ENCODE measurements around the gene XRCC1. TPM values are rescaled to one million over a fixed set of nuclear protein-coding genes. Genes with fewer than 3 reads are reported as not detected.

The XRCC1 gene
- total and polyA plus RNA-seq, 9 of the 15 experiments (the other 6 are each of a cell fraction or from before 2014, with no cell fraction given) = 1.5 to 36.9 (median 24.9) TPM

DNA sequence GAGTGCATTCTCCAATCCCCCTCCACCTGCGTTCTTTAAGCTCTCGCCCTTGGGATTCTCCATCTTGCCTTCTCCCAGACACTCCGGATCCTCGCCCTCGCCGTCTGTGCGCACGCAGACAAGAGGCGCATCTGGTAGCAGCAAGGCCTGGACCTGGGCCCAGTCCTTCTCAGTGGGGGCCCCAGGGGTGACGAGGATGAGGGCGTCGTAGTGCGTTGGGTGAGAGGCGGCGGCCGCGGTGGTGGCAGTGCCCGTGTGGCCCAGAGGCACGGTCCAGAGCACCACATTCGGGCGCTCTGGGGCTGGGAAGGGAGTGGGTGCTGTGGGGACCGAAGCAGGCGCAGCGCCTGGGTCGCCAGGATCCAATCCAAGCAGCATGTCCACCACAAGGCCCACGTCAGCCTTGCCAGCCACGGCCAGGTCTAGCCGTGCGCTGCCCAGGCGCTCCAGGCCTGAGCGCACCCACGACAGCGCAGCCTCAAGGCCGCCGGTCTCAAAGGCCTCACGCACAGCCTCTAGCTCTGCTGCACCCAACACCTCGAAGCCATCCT, 17.5 kb upstream of the XRCC1 start:
- FAIRE-seq (no peak), DNase-seq (ENCODE audit: extremely low read depth in 1 of 4, low spot score in 3 of 4) (no peak), ATAC-seq (no peak)
- no peaks in the 10 kb centered on the region for H3K27me3 ChIP-seq (ENCODE audit: control insufficient read depth in 2 of 2, insufficient read depth in 2 of 2, low read length in 2 of 2)
- CTCF ChIA-PET (ENCODE audit: low intra/inter-chr PET ratio) = interaction anchor here (0.6 kb wide), 1 partner anchor 101 kb away, joined by 4 read pairs; no protein-coding TSS in a partner anchor
- in situ Hi-C loops (cut with MboI) (no loop called here), intact Hi-C loops (cut with micrococcal nuclease) (no loop called here)
- H3K79me2 ChIP-seq (ENCODE audit: control insufficient read depth, insufficient read depth, low read length) = peaks cover 29% of the 10 kb centered on the region
- WGBS (ENCODE audit: insufficient coverage, low coverage, missing lambda C conversion rate) = 89% methylated on average over 10 of the region's 37 CpGs
- no peak overlapping the region for H3K27ac ChIP-seq (ENCODE audit: extremely low read depth, low read depth, low read length)
- peak overlapping the region in 1 of 2 experiments; percentile 66; a peak in 2 of 4 replicates for H3K9ac ChIP-seq (ENCODE audit: insufficient read depth in 1 of 2, low read depth in 2 of 2, low read length in 2 of 2)
- H3K4me3 ChIP-seq = no peak overlapping the region
- POLR2A ChIA-PET = interaction anchor here (0.5 to 0.6 kb wide), 2 partner anchors 22 to 176 kb away, joined by 3 to 4 read pairs; no protein-coding TSS in a partner anchor
- no peaks in the 10 kb centered on the region for H3K9me1 ChIP-seq (ENCODE audit: control insufficient read depth, insufficient read depth, low read length)
- H3K36me3 ChIP-seq (ENCODE audit: control insufficient read depth, insufficient read depth, low read length) = peaks cover 25% of the 10 kb centered on the region; the same call in 2 of the 3 replicates
- BruUV-seq (replicated peaks) = no TSS peak
- no peaks in the 10 kb centered on the region for H3K9me3 ChIP-seq (replicated peaks; ENCODE audit: control insufficient read depth, insufficient read depth, low read depth, low read length)
- TF ChIP-seq, protein P1, sequence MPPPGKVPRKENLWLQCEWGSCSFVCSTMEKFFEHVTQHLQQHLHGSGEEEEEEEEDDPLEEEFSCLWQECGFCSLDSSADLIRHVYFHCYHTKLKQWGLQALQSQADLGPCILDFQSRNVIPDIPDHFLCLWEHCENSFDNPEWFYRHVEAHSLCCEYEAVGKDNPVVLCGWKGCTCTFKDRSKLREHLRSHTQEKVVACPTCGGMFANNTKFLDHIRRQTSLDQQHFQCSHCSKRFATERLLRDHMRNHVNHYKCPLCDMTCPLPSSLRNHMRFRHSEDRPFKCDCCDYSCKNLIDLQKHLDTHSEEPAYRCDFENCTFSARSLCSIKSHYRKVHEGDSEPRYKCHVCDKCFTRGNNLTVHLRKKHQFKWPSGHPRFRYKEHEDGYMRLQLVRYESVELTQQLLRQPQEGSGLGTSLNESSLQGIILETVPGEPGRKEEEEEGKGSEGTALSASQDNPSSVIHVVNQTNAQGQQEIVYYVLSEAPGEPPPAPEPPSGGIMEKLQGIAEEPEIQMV (tag; conservative IDR thresholded peaks at IDR 0.05; ENCODE audit: low read depth) = no peak
- TF ChIP-seq RBFOX2 (IDR thresholded peaks at IDR 0.05; ENCODE audit: low read depth, low read length) (peak; percentile 24; the same call in 1 of the 2 replicates), POLR3G (IDR thresholded peaks at IDR 0.05; ENCODE audit: extremely low read depth, insufficient read length, insufficient replicate concordance) (no peak), ZBTB7A (IDR thresholded peaks at IDR 0.05; ENCODE audit: borderline replicate concordance, control insufficient read depth, low read depth, low read length) (no peak), ZNF212 (CRISPR knock-in tag; IDR thresholded peaks at IDR 0.05) (no peak)
- TF ChIP-seq, protein P2, sequence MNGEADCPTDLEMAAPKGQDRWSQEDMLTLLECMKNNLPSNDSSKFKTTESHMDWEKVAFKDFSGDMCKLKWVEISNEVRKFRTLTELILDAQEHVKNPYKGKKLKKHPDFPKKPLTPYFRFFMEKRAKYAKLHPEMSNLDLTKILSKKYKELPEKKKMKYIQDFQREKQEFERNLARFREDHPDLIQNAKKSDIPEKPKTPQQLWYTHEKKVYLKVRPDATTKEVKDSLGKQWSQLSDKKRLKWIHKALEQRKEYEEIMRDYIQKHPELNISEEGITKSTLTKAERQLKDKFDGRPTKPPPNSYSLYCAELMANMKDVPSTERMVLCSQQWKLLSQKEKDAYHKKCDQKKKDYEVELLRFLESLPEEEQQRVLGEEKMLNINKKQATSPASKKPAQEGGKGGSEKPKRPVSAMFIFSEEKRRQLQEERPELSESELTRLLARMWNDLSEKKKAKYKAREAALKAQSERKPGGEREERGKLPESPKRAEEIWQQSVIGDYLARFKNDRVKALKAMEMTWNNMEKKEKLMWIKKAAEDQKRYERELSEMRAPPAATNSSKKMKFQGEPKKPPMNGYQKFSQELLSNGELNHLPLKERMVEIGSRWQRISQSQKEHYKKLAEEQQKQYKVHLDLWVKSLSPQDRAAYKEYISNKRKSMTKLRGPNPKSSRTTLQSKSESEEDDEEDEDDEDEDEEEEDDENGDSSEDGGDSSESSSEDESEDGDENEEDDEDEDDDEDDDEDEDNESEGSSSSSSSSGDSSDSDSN (IDR thresholded peaks at IDR 0.05; ENCODE audit: borderline replicate concordance in 1 of 2, low read depth in 2 of 2, low read length in 2 of 2) = no peak
- TF ChIP-seq, protein P3, sequence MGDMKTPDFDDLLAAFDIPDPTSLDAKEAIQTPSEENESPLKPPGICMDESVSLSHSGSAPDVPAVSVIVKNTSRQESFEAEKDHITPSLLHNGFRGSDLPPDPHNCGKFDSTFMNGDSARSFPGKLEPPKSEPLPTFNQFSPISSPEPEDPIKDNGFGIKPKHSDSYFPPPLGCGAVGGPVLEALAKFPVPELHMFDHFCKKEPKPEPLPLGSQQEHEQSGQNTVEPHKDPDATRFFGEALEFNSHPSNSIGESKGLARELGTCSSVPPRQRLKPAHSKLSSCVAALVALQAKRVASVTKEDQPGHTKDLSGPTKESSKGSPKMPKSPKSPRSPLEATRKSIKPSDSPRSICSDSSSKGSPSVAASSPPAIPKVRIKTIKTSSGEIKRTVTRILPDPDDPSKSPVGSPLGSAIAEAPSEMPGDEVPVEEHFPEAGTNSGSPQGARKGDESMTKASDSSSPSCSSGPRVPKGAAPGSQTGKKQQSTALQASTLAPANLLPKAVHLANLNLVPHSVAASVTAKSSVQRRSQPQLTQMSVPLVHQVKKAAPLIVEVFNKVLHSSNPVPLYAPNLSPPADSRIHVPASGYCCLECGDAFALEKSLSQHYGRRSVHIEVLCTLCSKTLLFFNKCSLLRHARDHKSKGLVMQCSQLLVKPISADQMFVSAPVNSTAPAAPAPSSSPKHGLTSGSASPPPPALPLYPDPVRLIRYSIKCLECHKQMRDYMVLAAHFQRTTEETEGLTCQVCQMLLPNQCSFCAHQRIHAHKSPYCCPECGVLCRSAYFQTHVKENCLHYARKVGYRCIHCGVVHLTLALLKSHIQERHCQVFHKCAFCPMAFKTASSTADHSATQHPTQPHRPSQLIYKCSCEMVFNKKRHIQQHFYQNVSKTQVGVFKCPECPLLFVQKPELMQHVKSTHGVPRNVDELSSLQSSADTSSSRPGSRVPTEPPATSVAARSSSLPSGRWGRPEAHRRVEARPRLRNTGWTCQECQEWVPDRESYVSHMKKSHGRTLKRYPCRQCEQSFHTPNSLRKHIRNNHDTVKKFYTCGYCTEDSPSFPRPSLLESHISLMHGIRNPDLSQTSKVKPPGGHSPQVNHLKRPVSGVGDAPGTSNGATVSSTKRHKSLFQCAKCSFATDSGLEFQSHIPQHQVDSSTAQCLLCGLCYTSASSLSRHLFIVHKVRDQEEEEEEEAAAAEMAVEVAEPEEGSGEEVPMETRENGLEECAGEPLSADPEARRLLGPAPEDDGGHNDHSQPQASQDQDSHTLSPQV (IDR thresholded peaks at IDR 0.05) = no peak
- no peak overlapping the region for H2AFZ ChIP-seq (ENCODE audit: low read depth, low read length)
- peaks cover 11 to 42% of the 10 kb centered on the region in 2 experiments; a peak in 4 of 5 replicates for H3K4me1 ChIP-seq (replicated peaks in 1 of 2; ENCODE audit: control insufficient read depth in 2 of 2, insufficient read depth in 2 of 2, low read length in 2 of 2)
- no peaks in the 10 kb centered on the region for H4K20me1 ChIP-seq (replicated peaks; ENCODE audit: control insufficient read depth, insufficient read depth, low read length)
- no peak overlapping the region for H3K4me2 ChIP-seq (ENCODE audit: insufficient read depth, low read length)
